NCI-H82 (cell line): ENCODE measurements around the gene IRF5.

Experiments
- DNase-seq: peaks from one replicate; lab custom pipeline; 2025; lab: John Stamatoyannopoulos, UW

The IRF5 gene

GRCh38 chr7:128919881-128920799 is 17.6 kb upstream of the IRF5 start:
- peak; percentile 40 for DNase-seq

- DNase-seq = no peak
These were observed 16.7 kb upstream of the IRF5 start for GRCh38 chr7:128920913-128921582.

GRCh38 chr7:128921866-128922440 is 15.8 kb upstream of the IRF5 start:
- DNase-seq = peak; percentile 12

GRCh38 chr7:128922496-128923410 is 15.0 kb upstream of the IRF5 start:
- DNase-seq = no peak

GRCh38 chr7:128923411-128923800 is 14.3 kb upstream of the IRF5 start:
- DNase-seq = no peak

- DNase-seq = no peak
These were observed 12.8 kb upstream of the IRF5 start for GRCh38 chr7:128924707-128925588.

- DNase-seq = no peak
These were observed 9.4 kb upstream of the IRF5 start for GRCh38 chr7:128928159-128928813.

GRCh38 chr7:128928882-128929788 is 8.6 kb upstream of the IRF5 start:
- DNase-seq = no peak

- no peak for DNase-seq
These were observed 6.4 kb upstream of the IRF5 start for GRCh38 chr7:128931190-128931798.

- no peak for DNase-seq
These were observed 5.5 kb upstream of the IRF5 start for GRCh38 chr7:128931965-128932861.

- DNase-seq = no peak
These were observed 4.9 kb upstream of the IRF5 start for GRCh38 chr7:128932862-128933179.

- DNase-seq = no peak
These were observed 4.4 kb upstream of the IRF5 start for GRCh38 chr7:128933180-128933891.

GRCh38 chr7:128934361-128935341 is 3.1 kb upstream of the IRF5 start:
- DNase-seq = no peak

- DNase-seq = peak; percentile 47
These were observed 2.4 kb upstream of the IRF5 start for GRCh38 chr7:128935342-128935730.

- DNase-seq = no peak
These were observed 929 bp upstream of the IRF5 start for GRCh38 chr7:128936798-128937197.

GRCh38 chr7:128937271-128937646 is 468 bp upstream of the IRF5 start:
- DNase-seq = no peak
